Fibroblast of villous mesenchyme (primary cell): ENCODE data around the gene FAIM2. TPM values are rescaled to one million over a fixed set of nuclear protein-coding genes. Genes with fewer than 3 reads are reported as not detected.

Source experiments
- DNase-seq: peaks from one replicate; pipeline ENCODE4 v3.0.0-alpha.2; 2010; ENCODE audit warnings: low read depth
- H3K4me3 ChIP-seq: 2 replicates; pipeline ENCODE4 v1.5.1; 2011; ENCODE audit warnings: low read depth, mild to moderate bottlenecking, low read length
- total RNA-seq: library from RNA; depleted of rRNA; stranded (reverse); fragments of >200 nt; gene quantifications from 2 replicates; pipeline ENCODE4 v1.2.3, GENCODE V29; 2012
- TF ChIP-seq, protein P1 (sequence below): IDR thresholded peaks from 2 replicates; pipeline ENCODE4 v1.5.1; 2012; ENCODE audit warnings: low read depth, mild to moderate bottlenecking, low read length; ENCODE audit not compliant: insufficient read depth

Gene FAIM2
- total RNA-seq, 1 donor = 3.0 TPM

DNA sequence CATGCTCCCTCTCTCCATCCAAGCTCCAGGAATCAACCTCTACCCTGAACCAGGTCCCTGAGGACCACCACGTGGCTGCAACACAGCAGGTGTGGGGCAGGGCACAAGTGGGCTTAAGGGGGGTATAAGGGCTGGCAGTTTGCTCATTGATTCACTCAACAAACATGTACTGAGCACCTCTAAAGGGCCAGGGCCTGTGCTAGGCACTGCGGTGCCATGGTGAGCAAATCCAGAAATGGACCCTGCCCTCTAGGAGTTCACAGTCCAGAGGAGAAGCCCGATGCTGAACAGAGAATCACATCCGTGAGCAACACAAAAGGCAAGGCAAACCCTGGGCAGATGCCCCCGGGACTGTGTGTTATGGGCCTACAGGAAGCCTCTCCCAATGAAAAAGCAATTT is 40.3 kb upstream of the FAIM2 start:
- TF ChIP-seq, protein P1, sequence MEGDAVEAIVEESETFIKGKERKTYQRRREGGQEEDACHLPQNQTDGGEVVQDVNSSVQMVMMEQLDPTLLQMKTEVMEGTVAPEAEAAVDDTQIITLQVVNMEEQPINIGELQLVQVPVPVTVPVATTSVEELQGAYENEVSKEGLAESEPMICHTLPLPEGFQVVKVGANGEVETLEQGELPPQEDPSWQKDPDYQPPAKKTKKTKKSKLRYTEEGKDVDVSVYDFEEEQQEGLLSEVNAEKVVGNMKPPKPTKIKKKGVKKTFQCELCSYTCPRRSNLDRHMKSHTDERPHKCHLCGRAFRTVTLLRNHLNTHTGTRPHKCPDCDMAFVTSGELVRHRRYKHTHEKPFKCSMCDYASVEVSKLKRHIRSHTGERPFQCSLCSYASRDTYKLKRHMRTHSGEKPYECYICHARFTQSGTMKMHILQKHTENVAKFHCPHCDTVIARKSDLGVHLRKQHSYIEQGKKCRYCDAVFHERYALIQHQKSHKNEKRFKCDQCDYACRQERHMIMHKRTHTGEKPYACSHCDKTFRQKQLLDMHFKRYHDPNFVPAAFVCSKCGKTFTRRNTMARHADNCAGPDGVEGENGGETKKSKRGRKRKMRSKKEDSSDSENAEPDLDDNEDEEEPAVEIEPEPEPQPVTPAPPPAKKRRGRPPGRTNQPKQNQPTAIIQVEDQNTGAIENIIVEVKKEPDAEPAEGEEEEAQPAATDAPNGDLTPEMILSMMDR = no peak
- no peak for DNase-seq
- no peak overlapping the region for H3K4me3 ChIP-seq

DNA sequence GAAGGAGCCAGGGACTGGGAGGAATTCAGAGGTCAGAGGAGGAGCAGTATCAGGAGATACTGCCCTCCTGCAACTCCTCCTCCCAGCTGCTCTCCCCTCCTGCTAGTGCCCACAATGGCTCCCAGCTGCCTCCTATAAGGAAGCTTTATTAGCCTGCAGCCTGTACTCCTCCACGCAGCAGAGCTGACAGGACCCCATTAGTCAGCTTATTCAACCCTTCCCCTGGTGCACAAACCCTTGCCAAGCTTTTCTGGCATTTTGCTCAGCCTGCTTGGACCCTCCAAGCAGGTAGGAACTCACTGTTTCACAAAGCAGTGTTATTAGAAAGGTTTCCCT is 39.9 kb upstream of the FAIM2 start:
- no peak overlapping the region for H3K4me3 ChIP-seq
- TF ChIP-seq, protein P1 = no peak
- DNase-seq = no peak

DNA sequence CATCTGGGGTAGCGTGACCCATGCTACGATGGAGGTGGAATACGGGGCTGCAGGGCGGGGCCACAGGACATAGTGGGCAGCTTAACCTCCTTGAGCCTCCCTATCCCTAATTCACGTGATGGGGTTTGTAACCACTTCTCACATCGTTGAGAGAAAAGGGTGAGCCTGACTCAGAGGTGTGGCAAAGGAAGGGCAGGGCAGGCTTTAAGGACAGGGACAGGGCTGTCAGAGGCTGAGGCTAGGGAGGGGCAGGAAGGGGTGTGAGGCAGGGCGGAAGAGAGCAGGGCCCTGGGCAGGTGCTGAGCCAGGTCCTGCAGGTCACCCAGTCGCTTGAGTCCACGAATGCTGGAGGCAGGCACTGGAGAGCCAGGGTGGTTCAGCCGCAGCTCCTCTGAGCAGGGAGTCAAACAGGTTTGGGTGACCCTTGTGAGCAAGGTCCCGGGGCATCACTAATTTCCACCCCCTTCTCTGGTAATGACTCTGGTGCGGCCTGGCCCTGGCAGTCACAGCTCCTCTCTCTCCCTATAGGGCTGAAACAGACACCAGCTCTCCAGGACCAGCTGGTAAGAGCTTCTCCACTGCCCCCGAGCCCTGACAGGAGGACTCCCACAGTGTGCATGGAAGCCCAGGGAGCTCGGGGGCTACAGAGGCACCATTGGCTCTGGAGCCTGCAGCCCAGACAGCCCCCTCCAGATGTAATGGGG is 39.4 kb upstream of the FAIM2 start:
- no peak for DNase-seq
- H3K4me3 ChIP-seq = no peak overlapping the region
- TF ChIP-seq, protein P1 = no peak

DNA sequence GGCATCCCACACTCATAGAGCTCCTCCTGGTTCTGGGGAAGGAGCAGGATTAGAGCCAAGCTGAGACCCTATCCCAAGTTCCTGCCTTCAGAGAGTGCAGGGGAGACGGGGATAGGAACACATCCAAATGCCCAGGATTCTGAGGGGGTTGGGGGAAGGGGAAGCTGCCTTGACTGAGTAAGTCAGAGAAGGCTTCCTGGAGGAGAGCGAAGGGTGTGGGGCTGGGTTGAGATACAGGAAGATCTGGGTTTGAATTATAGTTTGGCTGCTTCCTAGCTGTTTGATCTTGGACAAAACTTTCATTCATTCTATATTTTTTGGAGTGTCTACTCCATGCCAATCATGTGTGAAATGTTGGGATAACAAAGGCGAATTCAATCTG is 38.8 kb upstream of the FAIM2 start:
- no peak for DNase-seq
- TF ChIP-seq, protein P1 = no peak
- no peak overlapping the region for H3K4me3 ChIP-seq

DNA sequence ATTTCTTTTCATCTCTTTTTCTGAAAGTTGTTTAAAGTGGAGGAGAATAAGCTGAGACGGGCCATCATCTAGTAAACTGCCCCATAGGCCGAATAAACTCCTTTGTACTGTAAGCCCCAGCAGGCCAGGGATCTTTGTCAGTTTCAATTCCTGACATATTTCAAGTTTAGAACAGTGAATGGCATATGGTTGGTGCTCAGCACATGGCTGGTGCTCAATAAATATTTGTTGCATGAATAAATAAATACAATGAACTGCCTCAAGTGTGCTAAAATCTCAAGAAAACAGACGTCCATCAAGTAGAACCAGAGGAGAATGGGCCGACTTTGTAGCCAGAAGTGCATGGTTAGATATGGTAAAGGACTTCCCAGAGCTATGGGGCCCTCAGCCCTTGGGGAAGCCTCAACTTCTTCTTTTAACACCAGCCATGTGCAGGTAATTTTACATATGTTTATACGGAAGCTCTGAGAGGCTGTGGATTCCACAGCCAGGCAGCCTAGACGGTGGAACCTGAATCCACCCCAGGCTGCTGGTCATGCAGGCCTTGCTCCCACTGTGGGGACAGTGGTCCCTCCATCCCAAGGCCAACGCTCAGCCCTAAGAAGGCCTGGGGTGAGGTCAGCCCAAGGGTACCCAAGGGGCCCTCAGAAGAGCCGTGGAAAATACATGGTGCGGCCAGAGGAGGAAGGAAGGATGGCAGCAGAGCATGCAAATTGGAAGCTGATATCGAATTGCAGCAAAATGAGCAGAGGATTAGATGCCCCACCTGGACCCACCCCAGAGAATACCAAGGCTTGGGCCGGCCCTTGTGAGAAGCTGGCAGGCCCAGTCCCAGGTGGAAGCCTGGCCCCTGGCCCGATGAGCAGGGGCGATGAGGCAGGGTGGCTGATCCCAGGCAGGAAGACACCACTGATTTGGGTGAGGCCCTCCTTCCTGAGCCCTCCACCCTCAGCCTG is 38.1 kb upstream of the FAIM2 start:
- H3K4me3 ChIP-seq = no peak overlapping the region
- TF ChIP-seq, protein P1 = no peak
- no peak for DNase-seq

DNA sequence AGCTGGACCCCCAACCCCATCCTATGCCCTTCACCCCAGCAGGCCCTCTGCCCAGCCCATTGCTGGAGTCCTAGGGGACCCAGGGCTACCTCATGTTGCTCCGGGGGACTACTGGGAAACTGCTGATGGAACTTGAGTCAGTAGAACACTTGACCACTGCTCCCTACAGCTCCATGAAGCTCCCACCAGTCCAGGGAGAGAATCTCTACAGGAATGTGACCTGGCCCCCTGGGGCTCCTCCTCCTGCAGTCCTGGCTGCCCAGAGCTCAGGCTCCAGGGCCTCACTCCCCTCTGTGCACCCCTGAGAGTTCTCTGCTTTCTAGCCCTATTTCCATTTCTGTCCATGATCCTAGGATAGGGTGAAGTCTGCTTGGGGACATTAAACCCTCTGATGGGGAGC is 36.0 kb upstream of the FAIM2 start:
- no peak for DNase-seq
- TF ChIP-seq, protein P1 = no peak
- no peak overlapping the region for H3K4me3 ChIP-seq
